Measurements from ENCODE around the gene ZNF256. TPM values are rescaled to one million over a fixed set of nuclear protein-coding genes. Genes with fewer than 3 reads are reported as not detected.

The ZNF256 gene
- total and polyA plus RNA-seq, 2 donors from 2014 or later = 3.7 to 9.3 TPM

DNA sequence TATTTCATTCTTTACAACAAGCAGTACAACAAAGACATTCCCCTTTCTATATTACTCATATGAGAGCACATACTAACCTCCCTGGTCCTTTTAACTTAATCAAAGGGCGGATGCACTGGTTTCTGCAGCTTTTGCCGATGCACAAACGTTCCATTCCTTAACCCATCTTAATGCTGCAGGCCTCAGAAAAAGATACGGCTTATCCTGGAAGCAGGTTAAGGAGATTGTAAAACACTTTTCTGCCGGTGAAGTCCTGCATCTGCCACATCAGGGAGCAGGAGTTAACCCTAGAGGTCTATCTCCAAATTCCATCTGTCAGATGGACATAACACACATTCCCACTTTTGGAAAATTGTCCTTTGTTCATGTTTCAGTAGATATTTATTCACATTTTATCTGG is 47.2 kb downstream of the ZNF256 start:
- H3K27ac ChIP-seq (ENCODE audit: low read depth in 2 of 2, low read length in 2 of 2) = no peak overlapping the region
- peaks cover 0 to 3% (median 0%) of the 10 kb centered on the region in 3 donors for H3K4me1 ChIP-seq (ENCODE audit: control insufficient read depth in 2 of 3, insufficient read depth in 2 of 3, low read depth in 1 of 3, low read length in 3 of 3)
- no peaks in the 10 kb centered on the region for H3K27me3 ChIP-seq (ENCODE audit: control insufficient read depth, insufficient read depth, low read length)
- DNase-seq (peak in 1 of 5 donors; percentile 25), FAIRE-seq (no peak)
- intact Hi-C loops (cut with DNase I) = no loop called here
- no peak for TF ChIP-seq CTCF (IDR thresholded peaks at IDR 0.05; ENCODE audit: borderline replicate concordance, extremely low read depth, insufficient read depth)
- no peak overlapping the region for H3K9ac ChIP-seq (ENCODE audit: low read length in 3 of 3)
- no peaks in the 10 kb centered on the region for H3K9me3 ChIP-seq (ENCODE audit: control insufficient read depth in 2 of 3, insufficient read depth in 1 of 3, low read length in 3 of 3)
- no peak overlapping the region for H3K4me3 ChIP-seq (ENCODE audit: low read length in 3 of 3)
- no peaks in the 10 kb centered on the region for H3K36me3 ChIP-seq (ENCODE audit: control insufficient read depth in 2 of 3, insufficient read depth in 3 of 3, low read length in 3 of 3)

Other genes starting within 250 kb of the ZNF256 start
- 11.1 TPM for gene ZNF154, start 238.5 kb downstream of the ZNF256 start, total RNA-seq
- 2.2 TPM for gene ZNF154, start 238.5 kb downstream of the ZNF256 start, polyA plus RNA-seq (ENCODE audit: insufficient read depth, low read depth, low replicate concordance)
- gene ZNF671, start 220.1 kb downstream of the ZNF256 start, total RNA-seq = 16.5 TPM
- gene ZNF671, start 220.1 kb downstream of the ZNF256 start, polyA plus RNA-seq (ENCODE audit: insufficient read depth, low read depth, low replicate concordance) = 10.1 TPM
- 20.5 TPM for gene ZNF776, start 200.9 kb downstream of the ZNF256 start, total RNA-seq
- 5.6 TPM for gene ZNF776, start 200.9 kb downstream of the ZNF256 start, polyA plus RNA-seq (ENCODE audit: insufficient read depth, low read depth, low replicate concordance)
- gene ZNF586, start 178.0 kb downstream of the ZNF256 start, total RNA-seq = 18.7 TPM
- 6.3 TPM for gene ZNF586, start 178.0 kb downstream of the ZNF256 start, polyA plus RNA-seq (ENCODE audit: insufficient read depth, low read depth, low replicate concordance)
- 13.8 TPM for gene ZNF552, start 132.8 kb downstream of the ZNF256 start, total RNA-seq
- gene ZNF552, start 132.8 kb downstream of the ZNF256 start, polyA plus RNA-seq (ENCODE audit: insufficient read depth, low read depth, low replicate concordance) = 10.7 TPM
- 23.6 TPM for gene ZNF587B, start 117.4 kb downstream of the ZNF256 start, total RNA-seq
- gene ZNF587B, start 117.4 kb downstream of the ZNF256 start, polyA plus RNA-seq (ENCODE audit: insufficient read depth, low read depth, low replicate concordance) = 5.1 TPM
- 37.3 TPM for gene ZNF587, start 97.8 kb downstream of the ZNF256 start, total RNA-seq
- 3.7 TPM for gene ZNF587, start 97.8 kb downstream of the ZNF256 start, polyA plus RNA-seq (ENCODE audit: insufficient read depth, low read depth, low replicate concordance)
- gene ZNF814, start 58.7 kb downstream of the ZNF256 start, total RNA-seq = 27.7 TPM
- gene ZNF814, start 58.7 kb downstream of the ZNF256 start, polyA plus RNA-seq (ENCODE audit: insufficient read depth, low read depth, low replicate concordance) = 26.7 TPM
- gene ZNF417, start 31.1 kb downstream of the ZNF256 start, total RNA-seq = 24.5 TPM
- gene ZNF417, start 31.1 kb downstream of the ZNF256 start, polyA plus RNA-seq (ENCODE audit: insufficient read depth, low read depth, low replicate concordance) = 3.0 TPM
- gene ZNF418, start 12.3 kb downstream of the ZNF256 start, total RNA-seq = 17.6 TPM
- gene ZNF418, start 12.3 kb downstream of the ZNF256 start, polyA plus RNA-seq (ENCODE audit: insufficient read depth, low read depth, low replicate concordance) = 8.2 TPM
- gene C19orf18, start 26.8 kb upstream of the ZNF256 start, total RNA-seq = 0.85 TPM
- 1.7 TPM for gene C19orf18, start 26.8 kb upstream of the ZNF256 start, polyA plus RNA-seq (ENCODE audit: insufficient read depth, low read depth, low replicate concordance)
- gene ZNF606, start 55.1 kb upstream of the ZNF256 start, total RNA-seq = 23.0 TPM
- gene ZNF606, start 55.1 kb upstream of the ZNF256 start, polyA plus RNA-seq (ENCODE audit: insufficient read depth, low read depth, low replicate concordance) = 7.2 TPM
- 0.98 TPM for gene ZSCAN1, start 86.3 kb upstream of the ZNF256 start, total RNA-seq
- 2.8 TPM for gene ZSCAN1, start 86.3 kb upstream of the ZNF256 start, polyA plus RNA-seq (ENCODE audit: insufficient read depth, low read depth, low replicate concordance)
- 9.7 TPM for gene ZNF135, start 111.6 kb upstream of the ZNF256 start, total RNA-seq
- gene ZNF135, start 111.6 kb upstream of the ZNF256 start, polyA plus RNA-seq (ENCODE audit: insufficient read depth, low read depth, low replicate concordance) = 5.6 TPM
- 103 TPM for gene ZSCAN18, start 150.5 kb upstream of the ZNF256 start, total RNA-seq
- 73.2 TPM for gene ZSCAN18, start 150.5 kb upstream of the ZNF256 start, polyA plus RNA-seq (ENCODE audit: insufficient read depth, low read depth, low replicate concordance)
- 12.5 TPM for gene ZNF329, start 203.1 kb upstream of the ZNF256 start, total RNA-seq
- gene ZNF329, start 203.1 kb upstream of the ZNF256 start, polyA plus RNA-seq (ENCODE audit: insufficient read depth, low read depth, low replicate concordance) = 8.4 TPM
- gene ZNF274, start 235.4 kb upstream of the ZNF256 start, total RNA-seq = 42.4 TPM
- gene ZNF274, start 235.4 kb upstream of the ZNF256 start, polyA plus RNA-seq (ENCODE audit: insufficient read depth, low read depth, low replicate concordance) = 10.9 TPM